HFFc6 (cell line): ENCODE data around the gene ZNF691. TPM values are rescaled to one million over a fixed set of nuclear protein-coding genes. Genes with fewer than 3 reads are reported as not detected.
A peak's percentile ranks its signal among the peaks of the same experiment; 100 is the strongest.
"Not testable (repeated sequence)": the region's sequence is repeated elsewhere in the genome, so short reads cannot be mapped to it uniquely, and the experiment has no call there.

ENCODE experiments used
- DNase-seq: peaks from one replicate; pipeline ENCODE4 v3.0.0-alpha.2; 2018
- H3K27ac Mint-ChIP-seq: 2 replicates; pipeline ENCODE4 v1.8.0; 2020; ENCODE audit warnings: mild to moderate bottlenecking, mixed read lengths
- H3K27me3 Mint-ChIP-seq: 2 replicates; pipeline ENCODE4 v1.8.0; 2021; ENCODE audit warnings: mild to moderate bottlenecking, moderate library complexity, mixed read lengths; ENCODE audit not compliant: insufficient read depth
- H3K36me3 Mint-ChIP-seq: 2 replicates; pipeline ENCODE4 v1.8.0; 2021; ENCODE audit warnings: low read depth, mixed read lengths
- H3K4me1 Mint-ChIP-seq: 2 replicates; pipeline ENCODE4 v1.8.0; 2020; ENCODE audit warnings: low read depth, mixed read lengths
- H3K4me3 Mint-ChIP-seq: 2 replicates; pipeline ENCODE4 v1.8.0; 2020; ENCODE audit warnings: mild to moderate bottlenecking, moderate library complexity, mixed read lengths
- H3K9me3 Mint-ChIP-seq: 2 replicates; pipeline ENCODE4 v1.8.0; 2020; ENCODE audit warnings: mild to moderate bottlenecking, mixed read lengths
- total RNA-seq, 6 experiments: library from RNA; stranded (reverse); fragmentation: NEBNext Ultra II Directional; extraction: Animal tissue kit (Norgen Biotek cat#: 25700); gene quantifications; 2 replicates in 1 of 6; 3 replicates in 5 of 6; pipeline ENCODE4 v1.2.3, GENCODE V29; 2021
- TF ChIP-seq, protein P1 (sequence below): fragments of 200-600 bp; sonication (generic); IDR thresholded peaks from 2 replicates; pipeline ENCODE4 v1.5.0; 2021; ENCODE audit warnings: antibody characterized with exemption, mild to moderate bottlenecking

Gene ZNF691
- total RNA-seq, 6 experiments from 2014 or later, result 4.3 to 5.8 (median 5.4) TPM

DNA sequence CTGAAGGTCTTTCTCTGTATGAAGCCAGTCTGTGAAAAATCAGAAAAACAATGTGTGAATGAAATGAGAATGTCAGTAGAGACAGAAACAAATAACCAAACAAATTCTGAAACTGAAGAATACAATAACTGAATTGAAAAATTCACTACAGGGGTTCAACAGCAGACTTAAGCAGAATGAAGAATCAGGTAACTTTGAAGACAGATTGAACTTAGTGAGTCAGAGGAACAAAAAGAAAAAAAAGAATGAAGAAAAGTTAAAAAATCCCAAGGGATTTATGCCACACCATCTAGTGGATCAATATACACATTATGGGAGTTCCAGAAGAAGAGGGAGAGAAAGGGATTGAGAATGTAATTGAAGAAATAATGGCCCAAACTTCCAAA is 14.6 kb downstream of the ZNF691 start:
- no peaks in the 10 kb centered on the region for H3K4me1 Mint-ChIP-seq
- H3K27me3 Mint-ChIP-seq, result peaks cover 32% of the 10 kb centered on the region
- TF ChIP-seq, protein P1, sequence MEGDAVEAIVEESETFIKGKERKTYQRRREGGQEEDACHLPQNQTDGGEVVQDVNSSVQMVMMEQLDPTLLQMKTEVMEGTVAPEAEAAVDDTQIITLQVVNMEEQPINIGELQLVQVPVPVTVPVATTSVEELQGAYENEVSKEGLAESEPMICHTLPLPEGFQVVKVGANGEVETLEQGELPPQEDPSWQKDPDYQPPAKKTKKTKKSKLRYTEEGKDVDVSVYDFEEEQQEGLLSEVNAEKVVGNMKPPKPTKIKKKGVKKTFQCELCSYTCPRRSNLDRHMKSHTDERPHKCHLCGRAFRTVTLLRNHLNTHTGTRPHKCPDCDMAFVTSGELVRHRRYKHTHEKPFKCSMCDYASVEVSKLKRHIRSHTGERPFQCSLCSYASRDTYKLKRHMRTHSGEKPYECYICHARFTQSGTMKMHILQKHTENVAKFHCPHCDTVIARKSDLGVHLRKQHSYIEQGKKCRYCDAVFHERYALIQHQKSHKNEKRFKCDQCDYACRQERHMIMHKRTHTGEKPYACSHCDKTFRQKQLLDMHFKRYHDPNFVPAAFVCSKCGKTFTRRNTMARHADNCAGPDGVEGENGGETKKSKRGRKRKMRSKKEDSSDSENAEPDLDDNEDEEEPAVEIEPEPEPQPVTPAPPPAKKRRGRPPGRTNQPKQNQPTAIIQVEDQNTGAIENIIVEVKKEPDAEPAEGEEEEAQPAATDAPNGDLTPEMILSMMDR, result no peak; the same call in none of the 2 replicates
- peaks cover 33% of the 10 kb centered on the region for H3K36me3 Mint-ChIP-seq
- H3K4me3 Mint-ChIP-seq, result no peak overlapping the region
- H3K27ac Mint-ChIP-seq, result no peak overlapping the region
- no peak for DNase-seq
- H3K9me3 Mint-ChIP-seq, result peaks cover 46% of the 10 kb centered on the region

DNA sequence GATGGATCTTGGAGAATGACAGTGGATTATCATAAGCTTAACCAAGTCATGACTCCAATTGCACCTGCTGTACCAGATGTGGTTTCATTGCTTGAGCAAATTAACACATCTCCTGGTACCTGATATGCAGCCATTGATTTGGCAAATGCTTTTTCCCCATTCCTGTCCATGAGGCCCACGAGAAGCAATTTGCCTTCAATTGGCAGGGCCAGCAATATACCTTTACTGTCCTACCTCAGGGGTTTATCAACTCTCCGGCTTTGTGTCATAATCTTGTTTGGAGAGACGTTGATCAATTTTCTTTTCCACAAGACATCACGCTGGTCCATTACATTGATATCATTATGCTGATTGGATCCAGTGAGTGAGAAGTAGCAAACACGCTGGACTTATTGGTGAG is 20.1 kb downstream of the ZNF691 start:
- Mint-ChIP-seq H3K27ac (no peak overlapping the region), H3K27me3 (peaks cover 30% of the 10 kb centered on the region), H3K4me3 (no peak overlapping the region), H3K4me1 (peaks cover 14% of the 10 kb centered on the region), H3K36me3 (no peaks in the 10 kb centered on the region), H3K9me3 (no peaks in the 10 kb centered on the region)
- TF ChIP-seq, protein P1, result no peak
- no peak for DNase-seq

DNA sequence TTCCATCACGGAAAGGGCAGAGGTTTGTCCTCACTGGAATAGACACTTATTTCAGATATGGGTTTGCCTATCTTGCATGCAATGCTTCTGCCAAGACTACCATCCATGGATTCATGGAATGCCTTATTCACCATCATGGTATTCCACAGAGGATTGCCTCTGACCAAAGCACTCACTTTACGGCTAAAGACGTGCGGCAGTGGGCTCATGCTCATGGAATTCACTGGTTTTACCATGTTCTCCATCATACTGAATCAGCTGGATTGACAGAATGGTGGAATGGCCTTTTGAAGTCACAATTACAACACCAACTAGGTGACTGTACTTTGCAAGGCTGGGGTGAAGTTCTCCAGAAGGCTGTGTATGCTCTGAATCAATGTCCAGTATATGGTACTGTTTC is 22.1 kb downstream of the ZNF691 start:
- H3K36me3 Mint-ChIP-seq, H3K9me3 Mint-ChIP-seq, H3K4me3 Mint-ChIP-seq, H3K27ac Mint-ChIP-seq: not testable (repeated sequence)
- H3K4me1 Mint-ChIP-seq, result peaks cover 14% of the 10 kb centered on the region
- peak; percentile 78 for DNase-seq
- peaks cover 28% of the 10 kb centered on the region for H3K27me3 Mint-ChIP-seq

DNA sequence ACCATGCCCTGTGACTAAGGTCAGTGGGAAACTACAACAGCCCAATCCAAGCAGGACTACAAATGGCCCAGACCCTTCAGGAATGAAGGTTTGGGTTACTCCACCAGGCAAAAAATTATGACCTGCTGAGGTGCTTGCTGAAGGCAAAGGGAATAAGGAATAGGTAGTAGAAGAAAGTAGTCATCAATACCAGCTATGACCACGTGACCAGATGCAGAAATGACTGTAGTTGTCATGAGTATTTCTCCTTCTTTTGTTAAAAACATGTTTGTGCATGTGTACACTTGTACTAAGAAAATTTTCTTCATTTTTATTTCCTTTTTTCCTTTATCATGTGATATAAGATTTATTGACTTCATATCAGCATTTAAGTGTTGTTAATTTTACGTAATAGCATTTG is 22.8 kb downstream of the ZNF691 start:
- H3K27ac Mint-ChIP-seq, DNase-seq, H3K9me3 Mint-ChIP-seq, H3K36me3 Mint-ChIP-seq, H3K4me3 Mint-ChIP-seq: not testable (repeated sequence)
- peaks cover 23% of the 10 kb centered on the region for H3K27me3 Mint-ChIP-seq
- peaks cover 14% of the 10 kb centered on the region for H3K4me1 Mint-ChIP-seq

DNA sequence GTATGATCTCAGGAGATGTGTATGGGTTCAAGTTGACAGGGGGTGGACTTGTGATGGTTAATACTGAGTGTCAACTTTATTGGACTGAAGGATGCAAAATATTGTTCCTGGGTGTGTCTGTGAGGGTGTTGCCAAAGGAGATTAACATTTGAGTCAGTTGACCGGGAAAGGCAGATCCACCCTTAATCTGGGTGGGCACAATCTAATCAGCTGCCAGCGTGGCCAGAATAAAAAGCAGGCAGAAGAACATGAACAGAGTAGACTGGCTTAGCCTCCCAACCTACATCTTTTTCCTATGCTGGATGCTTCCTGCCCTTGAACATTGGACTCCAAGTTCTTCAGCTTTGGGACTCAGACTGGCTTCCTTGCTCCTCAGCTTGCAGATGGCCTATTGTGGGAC is 23.3 kb downstream of the ZNF691 start:
- H3K27me3 Mint-ChIP-seq, result peaks cover 24% of the 10 kb centered on the region

DNA sequence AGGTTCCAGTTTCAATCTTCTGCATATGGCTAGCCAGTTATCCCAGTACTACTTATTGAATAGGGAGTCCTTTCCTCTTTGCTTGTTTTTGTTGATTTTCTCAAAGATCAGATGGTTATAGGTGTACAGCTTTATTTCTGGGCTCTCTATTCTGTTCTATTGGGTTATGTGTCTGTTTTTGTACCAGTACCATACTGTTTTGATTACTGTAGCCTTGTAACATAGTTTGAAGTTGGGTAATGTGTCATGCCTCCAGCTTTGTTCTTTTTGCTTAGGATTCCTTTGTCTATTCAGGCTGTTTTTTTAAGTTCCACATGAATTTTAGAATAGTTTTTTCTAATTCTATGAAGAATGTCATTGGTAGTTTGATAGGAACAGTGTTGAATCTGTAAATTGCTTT is 26.7 kb downstream of the ZNF691 start:
- not testable (repeated sequence) for H3K36me3 Mint-ChIP-seq, H3K9me3 Mint-ChIP-seq, H3K4me1 Mint-ChIP-seq, H3K27ac Mint-ChIP-seq, H3K4me3 Mint-ChIP-seq, DNase-seq
- H3K27me3 Mint-ChIP-seq, result peaks cover 31% of the 10 kb centered on the region

More for the DNA sequence above, 23.3 kb downstream of the ZNF691 start:
- not testable (repeated sequence) for DNase-seq, H3K4me3 Mint-ChIP-seq, H3K36me3 Mint-ChIP-seq, H3K27ac Mint-ChIP-seq, H3K9me3 Mint-ChIP-seq
- H3K4me1 Mint-ChIP-seq, result peaks cover 14% of the 10 kb centered on the region

DNA sequence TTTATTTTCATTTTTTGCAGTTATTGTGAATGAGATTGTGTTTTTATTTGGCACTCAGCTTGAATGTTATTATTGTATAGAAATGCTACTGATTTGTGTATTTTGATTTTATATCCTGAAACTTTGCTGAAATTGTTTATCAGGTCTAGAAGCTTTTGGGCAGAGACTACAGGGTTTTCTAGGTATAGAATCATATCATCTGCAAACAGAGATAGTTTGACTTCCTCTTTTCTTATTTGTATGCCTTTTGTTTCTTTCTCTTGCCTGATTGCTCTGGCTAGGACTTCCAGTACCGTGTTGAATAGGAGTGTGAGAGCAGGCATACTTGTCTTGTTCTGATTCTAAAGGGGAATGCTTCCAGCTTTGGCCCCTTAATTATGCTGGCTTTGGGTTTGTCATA is 27.3 kb downstream of the ZNF691 start:
- peaks cover 4% of the 10 kb centered on the region for H3K4me1 Mint-ChIP-seq

More for the DNA sequence above, 27.3 kb downstream of the ZNF691 start:
- Mint-ChIP-seq H3K9me3 (no peaks in the 10 kb centered on the region; the same call in none of the 2 replicates), H3K4me3 (no peak overlapping the region), H3K36me3 (no peaks in the 10 kb centered on the region), H3K27me3 (peaks cover 34% of the 10 kb centered on the region), H3K27ac (no peak overlapping the region)
- no peak for DNase-seq
- TF ChIP-seq, protein P1, result no peak
